H1 (cell line): ENCODE measurements around the gene DNAJC16. TPM values are rescaled to one million over a fixed set of nuclear protein-coding genes. Genes with fewer than 3 reads are reported as not detected.

ENCODE experiments used
- ASH2L ChIP-seq: fragments of 200-600, 300-600 bp; sonication (generic); IDR thresholded peaks from one replicate; pipeline ENCODE4 v1.7.1; 2017; ENCODE audit warnings: low read length
- CHD7 ChIP-seq: fragments of 300-600 bp; sonication (generic); IDR thresholded peaks from 2 replicates; pipeline ENCODE4 v1.7.1; 2012; ENCODE audit warnings: low read length, moderate library complexity, mild to moderate bottlenecking, inconsistent platforms; ENCODE audit not compliant: insufficient replicate concordance
- CTCF ChIP-seq, 3 experiments: IDR thresholded peaks; 1 replicate in 2 of 3; 2 replicates in 1 of 3; pipeline versions ENCODE4 v1.5.1 to v1.6.1; 2011; ENCODE audit warnings: low read length in 3 of 3, mild to moderate bottlenecking in 3 of 3, inconsistent platforms in 2 of 3, low read depth in 1 of 3, moderate library complexity in 1 of 3; ENCODE audit not compliant: insufficient read depth in 1 of 3; ENCODE audit errors: control extremely low read depth in 1 of 3
- SAP30 ChIP-seq: fragments of 300-600 bp; sonication (generic); IDR thresholded peaks from 2 replicates; pipeline ENCODE4 v1.7.1; 2012; ENCODE audit warnings: low read length, moderate library complexity, mild to moderate bottlenecking, inconsistent platforms; ENCODE audit not compliant: insufficient read depth, insufficient replicate concordance
- SIN3A ChIP-seq, 2 experiments: IDR thresholded peaks in 1 of 2; conservative IDR thresholded peaks in 1 of 2; 2 replicates each; pipeline ENCODE4 v1.6.1; 2011 to 2012; ENCODE audit warnings: low read length in 2 of 2, improper control_type of control experiment in 1 of 2, low read depth in 1 of 2, mild to moderate bottlenecking in 1 of 2
- TEAD4 ChIP-seq: IDR thresholded peaks from 2 replicates; pipeline ENCODE4 v1.6.1; 2012; ENCODE audit warnings: low read depth, low read length, inconsistent platforms, mixed read lengths
- USF2 ChIP-seq: IDR thresholded peaks from 2 replicates; pipeline ENCODE4 v1.6.1; 2011; ENCODE audit warnings: low read length, improper control_type of control experiment
- polyA plus RNA-seq, 7 experiments: library from polyadenylated mRNA; depleted of rRNA in 3 of 7; stranded (reverse) in 5 of 7; unstranded in 2 of 7; fragments of >200 nt in 5 of 7; fragments of 200-250 nt in 2 of 7; gene quantifications; 1 replicate in 5 of 7; 2 replicates in 1 of 7; 4 replicates in 1 of 7; pipeline versions ENCODE4 v1.2.1 to v1.2.3, GENCODE V29; 2011 to 2013; ENCODE audit warnings: missing spikeins in 2 of 7, mixed read lengths in 2 of 7
- total RNA-seq: library from RNA; stranded (reverse); fragmentation: NEBNext Ultra II Directional; extraction: Animal tissue kit (Norgen Biotek cat#: 25700); gene quantifications from 2 replicates; pipeline ENCODE4 v1.2.1, GENCODE V29; 2021

The DNAJC16 gene
- total and polyA plus RNA-seq, 2 of the 8 experiments (the other 6 are each of a cell fraction or from before 2014, with no cell fraction given): 7.9 to 23.3 TPM

GRCh38 chr1:15507278-15507677 is 19.4 kb upstream of the DNAJC16 start (continued):
- TF ChIP-seq CHD7: no peak
- TF ChIP-seq SAP30: no peak
- TF ChIP-seq USF2: no peak
- TF ChIP-seq ASH2L: no peak
- TF ChIP-seq SIN3A (conservative IDR thresholded peaks at IDR 0.05 in 1 of 2, IDR thresholded peaks at IDR 0.05 in 1 of 2; ENCODE audit: low read depth in 1 of 2, low read length in 2 of 2): no peak
- TF ChIP-seq TEAD4: no peak
- TF ChIP-seq CTCF (IDR thresholded peaks at IDR 0.05; ENCODE audit: control extremely low read depth in 1 of 3, insufficient read depth in 1 of 3, low read depth in 1 of 3, low read length in 3 of 3): no peak
